Measurements from ENCODE around the gene INPP5B. TPM values are rescaled to one million over a fixed set of nuclear protein-coding genes. Genes with fewer than 3 reads are reported as not detected.

INPP5B gene
- total and polyA plus RNA-seq, 2 donors from 2014 or later = 8.4 to 32.9 TPM

DNA sequence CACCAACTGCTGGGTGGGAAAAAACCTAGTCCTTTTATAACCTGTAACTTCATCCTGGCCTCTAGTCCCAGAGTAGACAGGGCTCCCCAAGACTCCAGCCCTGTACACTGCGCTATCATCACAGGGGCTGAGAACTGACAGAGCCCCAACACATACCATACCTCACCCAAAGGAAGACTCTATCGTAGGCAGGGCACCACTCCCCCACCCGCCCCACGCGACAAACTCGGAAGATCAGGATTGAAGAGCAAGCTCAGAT, 15.8 kb downstream of the INPP5B start:
- Histone ChIP-seq H3K9ac (ENCODE audit: low read length in 3 of 3) (peak overlapping the region in 2 of 3 donors; percentile 60 to 62), H3K27ac (ENCODE audit: low read depth in 2 of 2, low read length in 2 of 2) (no peak overlapping the region), H3K4me1 (ENCODE audit: control insufficient read depth in 2 of 3, insufficient read depth in 2 of 3, low read depth in 1 of 3, low read length in 3 of 3) (peaks cover 0 to 8% (median 7%) of the 10 kb centered on the region in 3 donors), H3K27me3 (ENCODE audit: control insufficient read depth, insufficient read depth, low read length) (no peaks in the 10 kb centered on the region), H3K9me3 (ENCODE audit: control insufficient read depth in 2 of 3, insufficient read depth in 1 of 3, low read length in 3 of 3) (no peaks in the 10 kb centered on the region), H3K36me3 (ENCODE audit: control insufficient read depth in 2 of 3, insufficient read depth in 3 of 3, low read length in 3 of 3) (peaks cover 0 to 7% (median 4%) of the 10 kb centered on the region in 3 donors), H3K4me3 (ENCODE audit: low read length in 3 of 3) (peak overlapping the region; percentile 54 to 78 (median 71))
- no peak for TF ChIP-seq CTCF (IDR thresholded peaks at IDR 0.05; ENCODE audit: borderline replicate concordance, extremely low read depth, insufficient read depth)
- FAIRE-seq (no peak), DNase-seq (no peak)
- intact Hi-C loops (cut with DNase I) = no loop called here

GRCh38 chr1:37930246-37931101, 16.4 kb downstream of the INPP5B start:
- Histone ChIP-seq H3K27me3 (ENCODE audit: control insufficient read depth, insufficient read depth, low read length) (no peaks in the 10 kb centered on the region), H3K36me3 (ENCODE audit: control insufficient read depth in 2 of 3, insufficient read depth in 3 of 3, low read length in 3 of 3) (peaks cover 0 to 7% (median 1%) of the 10 kb centered on the region in 3 donors), H3K9ac (ENCODE audit: low read length in 3 of 3) (peak overlapping the region in 1 of 3 donors; percentile 60), H3K9me3 (ENCODE audit: control insufficient read depth in 2 of 3, insufficient read depth in 1 of 3, low read length in 3 of 3) (no peaks in the 10 kb centered on the region), H3K4me3 (ENCODE audit: low read length in 3 of 3) (peak overlapping the region in 2 of 3 donors; percentile 71 to 78), H3K4me1 (ENCODE audit: control insufficient read depth in 2 of 3, insufficient read depth in 2 of 3, low read depth in 1 of 3, low read length in 3 of 3) (peaks cover 0 to 8% (median 7%) of the 10 kb centered on the region in 3 donors), H3K27ac (ENCODE audit: low read depth in 2 of 2, low read length in 2 of 2) (no peak overlapping the region)
- TF ChIP-seq CTCF (IDR thresholded peaks at IDR 0.05; ENCODE audit: borderline replicate concordance, extremely low read depth, insufficient read depth) = no peak
- intact Hi-C loops (cut with DNase I) = no loop called here
- no peak for FAIRE-seq
- DNase-seq = no peak

DNA sequence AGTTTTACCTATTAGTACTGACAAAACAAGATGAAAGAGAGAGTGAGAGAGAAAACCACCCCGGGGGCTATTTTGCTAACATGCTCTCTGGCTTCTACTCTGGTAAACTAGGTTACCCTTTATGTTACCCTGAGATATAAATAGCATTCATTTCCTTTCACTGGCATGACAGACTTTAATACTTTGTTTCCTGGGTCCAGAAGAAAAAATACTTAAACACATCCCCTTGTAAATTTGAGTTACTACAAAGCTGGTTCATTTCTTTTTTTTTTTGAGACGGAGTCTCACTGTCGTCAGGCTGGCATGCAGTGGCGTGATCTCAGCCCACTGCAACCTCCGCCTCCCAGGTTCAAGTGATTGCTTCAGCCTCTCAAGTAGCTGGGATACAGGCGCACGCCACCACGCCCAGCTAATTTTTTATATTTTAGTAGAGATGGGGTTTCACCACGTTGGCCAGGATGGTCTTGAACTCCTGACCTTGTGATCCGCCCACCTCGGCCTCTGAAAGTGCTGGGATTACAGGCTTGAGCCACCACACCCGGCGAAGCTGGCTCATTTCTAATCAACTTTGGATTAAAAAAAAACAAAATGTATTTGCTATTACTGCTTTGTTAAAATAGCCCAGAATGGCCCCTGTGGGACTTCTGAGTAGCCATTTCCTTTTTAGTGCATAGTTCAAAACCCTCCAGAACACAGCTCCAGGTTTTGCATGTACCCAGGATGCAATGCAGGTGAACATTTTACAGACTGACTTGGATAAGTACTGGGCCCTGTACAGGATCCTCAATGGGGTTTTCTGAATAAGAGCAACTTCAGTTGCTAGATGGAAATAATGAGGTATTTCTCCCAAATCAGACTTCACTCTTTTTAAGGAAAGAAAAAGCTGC, 20.6 kb downstream of the INPP5B start:
- H3K36me3 ChIP-seq (ENCODE audit: control insufficient read depth in 2 of 3, insufficient read depth in 3 of 3, low read length in 3 of 3) = peaks cover 0 to 3% (median 0%) of the 10 kb centered on the region in 3 donors
- no peak for TF ChIP-seq CTCF (IDR thresholded peaks at IDR 0.05; ENCODE audit: borderline replicate concordance, extremely low read depth, insufficient read depth)
- DNase-seq = peak in 2 of 5 donors; percentile 12 to 26
- H3K9me3 ChIP-seq (ENCODE audit: control insufficient read depth in 2 of 3, insufficient read depth in 1 of 3, low read length in 3 of 3) = no peaks in the 10 kb centered on the region
- H3K4me3 ChIP-seq (ENCODE audit: low read length in 3 of 3) = no peak overlapping the region
- H3K4me1 ChIP-seq (ENCODE audit: control insufficient read depth in 2 of 3, insufficient read depth in 2 of 3, low read depth in 1 of 3, low read length in 3 of 3) = peaks cover 0 to 8% (median 3%) of the 10 kb centered on the region in 3 donors
- no peak for FAIRE-seq
- intact Hi-C loops (cut with DNase I) = no loop called here
- H3K27me3 ChIP-seq (ENCODE audit: control insufficient read depth, insufficient read depth, low read length) = no peaks in the 10 kb centered on the region
- no peak overlapping the region for H3K9ac ChIP-seq (ENCODE audit: low read length in 3 of 3)
- H3K27ac ChIP-seq (ENCODE audit: low read depth in 2 of 2, low read length in 2 of 2) = no peak overlapping the region

Data from kidney (tissue), 14 donors.